Spinal cord (tissue), 10 donors: ENCODE data around the gene HPGDS. TPM values are rescaled to one million over a fixed set of nuclear protein-coding genes. Genes with fewer than 3 reads are reported as not detected.
"Not testable (repeated sequence)": the region's sequence is repeated elsewhere in the genome, so short reads cannot be mapped to it uniquely, and the experiment has no call there.

ENCODE experiments used
- DNase-seq, 6 donors: peaks; one replicate each; pipeline versions ENCODE4 v3.0.0 to v3.0.0-alpha.2; 2013 to 2015; ENCODE audit warnings: low spot score in 6 of 6, low read depth in 4 of 6
- H3K27ac ChIP-seq: one replicate; pipeline ENCODE4 v1.5.1; 2013; ENCODE audit warnings: low read depth, low read length, control low read depth
- H3K27me3 ChIP-seq: one replicate; pipeline ENCODE4 v1.6.1; 2013; ENCODE audit warnings: low read length; ENCODE audit not compliant: control insufficient read depth, insufficient read depth
- H3K36me3 ChIP-seq: one replicate; pipeline ENCODE4 v1.6.1; 2013; ENCODE audit warnings: low read length; ENCODE audit not compliant: control insufficient read depth, insufficient read depth
- H3K4me1 ChIP-seq: one replicate; pipeline ENCODE4 v1.6.1; 2013; ENCODE audit warnings: low read length; ENCODE audit not compliant: control insufficient read depth, insufficient read depth
- H3K4me3 ChIP-seq: one replicate; pipeline ENCODE4 v1.5.1; 2013; ENCODE audit warnings: low read depth, low read length, control low read depth
- H3K9me3 ChIP-seq: one replicate; pipeline ENCODE4 v1.6.1; 2013; ENCODE audit warnings: low read length; ENCODE audit not compliant: control insufficient read depth, insufficient read depth
- WGBS: methylation state at CpG from one replicate; pipeline ENCODE4 v1.1.5; 2013; ENCODE audit warnings: missing lambda C conversion rate; ENCODE audit not compliant: insufficient coverage; 5-methylcytosine and 5-hydroxymethylcytosine counted together
- polyA plus RNA-seq, 2 donors: library from polyadenylated mRNA; unstranded; fragments of 120-200 nt; gene quantifications; one replicate each; pipeline ENCODE4 v1.2.1, GENCODE V29; 2013; ENCODE audit not compliant: insufficient read length in 2 of 2
- total RNA-seq, 2 donors: library from RNA; depleted of rRNA in 1 of 2; stranded (reverse); fragments of 120-200 nt in 1 of 2; fragments of >200 nt in 1 of 2; gene quantifications; one replicate each; pipeline versions ENCODE4 v1.2.3 to v1.2.4, GENCODE V29; 2013 to 2014
- donor health status: healthy.

The HPGDS gene
- total and polyA plus RNA-seq, 4 donors, result 6.9 to 9.2 (median 7.0) TPM

DNA sequence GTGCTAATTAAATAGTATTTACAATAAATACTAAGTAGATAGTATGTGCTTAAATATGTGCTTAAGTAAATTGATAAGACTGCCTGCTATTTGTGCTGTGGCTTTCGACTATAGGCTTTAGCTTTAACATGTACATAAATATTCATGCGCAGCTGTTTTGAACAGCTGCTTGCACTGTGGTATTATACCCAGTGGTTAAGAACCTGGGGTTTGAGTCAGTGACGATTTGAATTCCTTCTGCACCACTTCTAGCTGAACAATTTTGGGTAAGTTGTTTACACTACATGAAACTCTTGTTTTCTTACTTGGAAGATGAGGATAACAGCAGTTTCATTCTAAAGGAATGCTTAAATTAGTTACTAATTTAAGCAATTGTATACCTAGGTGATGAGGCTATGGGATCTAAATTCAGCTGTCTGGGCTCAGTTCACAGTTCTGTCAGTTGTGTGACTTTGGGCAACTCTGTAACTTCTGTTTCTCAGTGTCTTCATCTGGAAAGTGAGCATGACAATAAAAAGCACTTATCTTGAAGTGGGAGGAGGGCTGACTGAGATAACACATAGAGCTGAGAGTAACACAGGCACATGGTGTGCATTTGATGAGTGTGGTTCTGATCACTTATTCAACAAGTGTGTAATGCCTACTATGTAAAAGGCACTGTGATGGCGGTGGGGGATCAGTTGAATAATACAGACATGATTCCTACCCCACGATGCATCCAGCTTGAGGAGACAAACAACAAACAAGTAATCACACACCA lies 37.0 kb downstream of the HPGDS start:
- Histone ChIP-seq H3K9me3 (no peaks in the 10 kb centered on the region), H3K27ac (no peak overlapping the region), H3K27me3 (no peaks in the 10 kb centered on the region), H3K36me3 (no peaks in the 10 kb centered on the region), H3K4me1 (no peaks in the 10 kb centered on the region), H3K4me3 (no peak overlapping the region)
- peak in 3 of 6 donors; percentile 11 to 82 (median 12) for DNase-seq
- no CpG with 5 or more reads among the region's 5 CpGs for WGBS

- WGBS, result no CpG with 5 or more reads among the region's 2 CpGs
- peak in 5 of 6 donors; percentile 4 to 83 (median 35) for DNase-seq
- Histone ChIP-seq H3K9me3 (no peaks in the 10 kb centered on the region), H3K27me3 (no peaks in the 10 kb centered on the region), H3K36me3 (no peaks in the 10 kb centered on the region), H3K4me3 (no peak overlapping the region), H3K27ac (no peak overlapping the region), H3K4me1 (no peaks in the 10 kb centered on the region)
These were observed 38.2 kb downstream of the HPGDS start for GRCh38 chr4:94304365-94304971.

DNA sequence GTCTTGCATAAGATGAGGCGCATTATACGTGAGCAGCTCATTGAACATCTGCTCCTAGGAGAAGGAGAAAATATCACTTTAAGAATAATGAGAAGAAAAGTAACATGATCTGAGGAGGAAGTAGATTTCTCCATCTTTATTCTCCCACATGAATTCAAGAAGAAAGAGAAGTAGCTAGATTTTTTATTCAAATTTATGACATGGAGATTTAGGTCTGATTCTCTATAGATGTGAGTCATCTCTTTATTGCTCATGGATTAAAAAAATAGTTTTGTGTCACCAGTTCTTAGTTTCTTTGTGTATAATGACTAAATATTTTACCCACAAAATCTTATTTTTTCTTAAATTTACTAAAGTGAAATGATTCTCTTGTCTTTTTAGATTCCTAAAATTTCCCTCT lies 40.4 kb downstream of the HPGDS start:
- Histone ChIP-seq H3K27me3 (no peaks in the 10 kb centered on the region), H3K4me1 (no peaks in the 10 kb centered on the region)
- no peak for DNase-seq

DNA sequence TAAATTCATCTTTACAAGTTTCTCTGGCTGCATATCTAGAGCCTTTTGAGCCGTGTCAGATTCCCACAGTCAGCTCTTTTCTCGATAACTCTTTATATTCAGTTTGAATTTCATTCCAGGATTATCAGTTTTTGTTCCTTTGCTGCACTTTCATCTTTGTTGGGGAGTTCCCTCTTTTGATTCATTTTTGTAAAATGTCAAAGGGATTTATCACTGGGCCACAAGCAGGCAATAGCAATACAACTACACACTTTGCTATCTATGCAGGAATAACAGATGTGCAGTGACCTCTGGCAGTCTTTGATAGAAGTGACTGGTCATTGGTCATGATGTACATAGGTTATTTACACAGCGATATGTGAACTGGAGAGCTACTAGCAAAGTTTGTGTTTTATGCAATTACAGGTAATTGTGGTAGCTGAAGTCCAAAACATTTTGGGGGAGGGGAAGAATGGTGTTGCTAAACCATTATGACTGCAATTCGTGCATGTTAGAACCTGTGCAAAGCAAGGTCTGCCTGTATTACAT lies 43.8 kb downstream of the HPGDS start:
- Histone ChIP-seq H3K27me3 (no peaks in the 10 kb centered on the region), H3K4me3 (no peak overlapping the region), H3K36me3 (no peaks in the 10 kb centered on the region), H3K4me1 (no peaks in the 10 kb centered on the region), H3K27ac (no peak overlapping the region), H3K9me3 (no peaks in the 10 kb centered on the region)
- no peak for DNase-seq
- 75% methylated on average over 1 of the region's 4 CpGs for WGBS

More for the DNA sequence above, 40.4 kb downstream of the HPGDS start:
- Histone ChIP-seq H3K4me3 (no peak overlapping the region), H3K36me3 (no peaks in the 10 kb centered on the region), H3K9me3 (no peaks in the 10 kb centered on the region), H3K27ac (no peak overlapping the region)
- no CpG with 5 or more reads among the region's 2 CpGs for WGBS

DNA sequence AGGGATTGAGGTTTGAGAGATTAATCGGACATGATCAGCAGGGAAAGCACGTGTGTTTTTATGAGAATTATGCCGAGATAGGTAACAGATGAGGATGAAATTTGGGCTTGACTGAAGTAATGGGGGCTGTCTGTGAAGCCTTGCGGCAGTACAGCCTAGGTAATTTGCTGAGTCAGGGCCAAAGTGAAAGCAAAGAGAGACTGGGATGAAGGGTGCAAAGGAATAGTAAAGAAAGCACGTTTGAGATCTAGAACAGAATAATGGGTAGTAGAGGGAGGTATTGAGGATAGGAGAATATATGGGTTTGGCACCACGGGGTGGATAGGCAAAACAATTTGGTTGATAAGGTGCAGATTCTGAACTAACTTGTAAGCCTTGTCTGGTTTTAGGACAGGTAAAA lies 47.2 kb downstream of the HPGDS start:
- H3K4me3 ChIP-seq, H3K36me3 ChIP-seq, H3K27ac ChIP-seq, DNase-seq, H3K4me1 ChIP-seq, H3K9me3 ChIP-seq, H3K27me3 ChIP-seq: not testable (repeated sequence)
- 91% methylated on average over 6 of the region's 6 CpGs for WGBS

- not testable (repeated sequence) for H3K4me1 ChIP-seq, H3K9me3 ChIP-seq, H3K27me3 ChIP-seq, H3K4me3 ChIP-seq, H3K27ac ChIP-seq, H3K36me3 ChIP-seq, DNase-seq
- WGBS, result 86% methylated on average over 4 of the region's 4 CpGs
These were observed 48.7 kb downstream of the HPGDS start for GRCh38 chr4:94293981-94294380.

DNA sequence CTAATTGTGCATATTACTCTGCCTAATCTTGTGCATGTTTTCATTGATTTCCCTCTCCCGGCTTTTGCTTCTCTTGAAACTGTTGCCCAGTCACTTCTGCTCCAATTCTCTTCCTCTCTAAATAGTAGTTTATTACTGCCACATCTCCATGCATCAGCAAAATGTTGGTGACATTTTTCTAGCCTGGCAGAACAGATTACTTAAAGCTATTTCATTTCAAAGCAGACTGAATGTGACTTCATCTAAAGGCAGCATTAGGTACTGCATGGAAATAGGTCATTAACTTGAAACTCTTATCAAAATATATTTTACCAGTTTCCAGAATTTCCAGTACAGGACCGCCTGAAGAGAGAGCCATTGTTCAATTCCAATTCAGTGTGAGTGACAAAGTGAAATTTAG lies 52.4 kb downstream of the HPGDS start:
- H3K36me3 ChIP-seq, result peaks cover 3% of the 10 kb centered on the region
- peak in 1 of 6 donors; percentile 41 for DNase-seq
- WGBS, result 63% methylated on average over 1 of the region's 2 CpGs

DNA sequence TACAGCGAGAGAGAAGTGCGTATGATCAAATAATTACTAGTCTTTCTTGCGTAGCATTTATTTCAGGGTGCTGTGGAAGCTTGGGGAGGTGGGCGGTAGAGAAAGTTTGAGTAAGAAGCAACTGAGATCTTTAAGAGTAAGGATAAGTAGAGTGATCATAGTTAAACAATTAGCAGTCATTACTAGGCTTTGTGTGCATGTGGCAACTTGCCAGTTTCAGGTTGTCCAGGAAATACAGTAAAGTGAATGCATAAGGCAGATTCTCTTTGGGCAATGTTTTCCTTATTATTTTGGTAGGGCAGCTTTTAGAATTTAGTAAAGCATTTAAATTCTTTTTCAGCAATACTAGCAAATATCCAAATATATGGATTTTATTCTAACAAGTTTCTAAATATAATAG lies 57.0 kb downstream of the HPGDS start:
- Histone ChIP-seq H3K27ac (no peak overlapping the region), H3K4me1 (no peaks in the 10 kb centered on the region), H3K9me3 (no peaks in the 10 kb centered on the region), H3K4me3 (no peak overlapping the region), H3K27me3 (no peaks in the 10 kb centered on the region), H3K36me3 (peaks cover 19% of the 10 kb centered on the region)
- 92% methylated on average over 2 of the region's 4 CpGs for WGBS
- no peak for DNase-seq

More for the DNA sequence above, 52.4 kb downstream of the HPGDS start:
- Histone ChIP-seq H3K27me3 (no peaks in the 10 kb centered on the region), H3K9me3 (no peaks in the 10 kb centered on the region), H3K4me3 (no peak overlapping the region), H3K4me1 (no peaks in the 10 kb centered on the region), H3K27ac (no peak overlapping the region)

DNA sequence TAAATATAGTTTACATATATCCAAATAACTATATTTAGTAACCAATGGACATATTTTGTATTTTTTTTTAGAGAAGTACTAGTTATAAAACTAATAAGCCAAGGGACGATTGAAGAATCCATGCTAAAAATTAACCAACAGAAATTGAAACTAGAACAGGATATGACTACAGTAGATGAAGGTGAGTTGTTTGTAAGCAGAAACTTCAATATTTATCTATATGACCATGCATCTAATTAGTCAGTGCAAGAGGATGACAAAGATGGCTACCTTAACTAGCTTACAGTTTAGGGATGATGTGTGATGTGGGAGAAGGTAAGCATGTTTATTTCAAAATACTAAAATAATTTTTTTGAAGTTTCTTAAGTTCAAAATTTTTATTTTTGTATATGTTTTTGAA lies 57.7 kb downstream of the HPGDS start:
- H3K9me3 ChIP-seq, result no peaks in the 10 kb centered on the region
- peaks cover 20% of the 10 kb centered on the region for H3K36me3 ChIP-seq
- no peaks in the 10 kb centered on the region for H3K27me3 ChIP-seq
- no peak for DNase-seq
- H3K27ac ChIP-seq, result no peak overlapping the region
- no CpG with 5 or more reads among the region's 1 CpG for WGBS
- H3K4me1 ChIP-seq, result no peaks in the 10 kb centered on the region
- H3K4me3 ChIP-seq, result no peak overlapping the region

DNA sequence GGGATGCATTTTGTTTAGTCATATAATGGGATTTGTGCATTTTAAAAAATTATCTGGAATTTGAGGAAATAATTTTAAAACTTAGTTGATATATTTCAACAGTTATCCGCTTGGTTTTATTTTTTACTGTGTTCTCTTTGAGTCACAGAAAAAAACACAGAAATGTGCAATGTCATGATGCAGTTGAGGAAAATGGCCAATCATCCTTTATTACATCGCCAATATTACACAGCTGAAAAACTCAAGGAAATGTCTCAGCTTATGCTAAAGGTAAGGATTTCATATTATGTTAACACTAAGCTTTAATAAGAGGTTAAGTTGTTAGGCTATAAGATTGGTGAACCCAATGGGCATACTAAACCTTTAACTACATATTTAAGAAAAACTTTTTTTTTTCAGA lies 63.9 kb downstream of the HPGDS start:
- Histone ChIP-seq H3K4me3 (no peak overlapping the region), H3K9me3 (no peaks in the 10 kb centered on the region), H3K36me3 (peaks cover 25% of the 10 kb centered on the region), H3K27ac (no peak overlapping the region), H3K4me1 (no peaks in the 10 kb centered on the region), H3K27me3 (no peaks in the 10 kb centered on the region)
- DNase-seq, result no peak
- no CpG with 5 or more reads among the region's 2 CpGs for WGBS
